Measurements from ENCODE around the gene TRAPPC3. TPM values are rescaled to one million over a fixed set of nuclear protein-coding genes. Genes with fewer than 3 reads are reported as not detected.

The TRAPPC3 gene
- total and polyA plus RNA-seq, 2 experiments from 2014 or later, result 45.6 to 55.9 TPM

- H3K4me1 Mint-ChIP-seq, result peaks cover 37% of the 10 kb centered on the region
- peaks cover 28% of the 10 kb centered on the region for H3K4me1 ChIP-seq (ENCODE audit: insufficient read depth)
- peaks cover 49% of the 10 kb centered on the region for H3K27me3 ChIP-seq (ENCODE audit: insufficient read depth)
- H3K27me3 Mint-ChIP-seq (ENCODE audit: insufficient read depth, low read depth, poor library complexity), result peaks cover 47% of the 10 kb centered on the region
- no peaks in the 10 kb centered on the region for H4K20me1 ChIP-seq (replicated peaks; ENCODE audit: insufficient read depth)
- peak overlapping the region; percentile 74 for H3K4me2 ChIP-seq
- peaks cover 9% of the 10 kb centered on the region; the same call in 2 of the 3 replicates for H3K36me3 Mint-ChIP-seq (ENCODE audit: low read depth)
- TF ChIP-seq ZNF114 (CRISPR knock-in tag; IDR thresholded peaks at IDR 0.05), result no peak
- no peak for TF ChIP-seq JUNB (IDR thresholded peaks at IDR 0.05; ENCODE audit: unreplicated experiment)
- no peak for TF ChIP-seq EZH2 (IDR thresholded peaks at IDR 0.05; ENCODE audit: low read depth, unreplicated experiment)
- no peak for TF ChIP-seq REST (IDR thresholded peaks at IDR 0.05; ENCODE audit: unreplicated experiment)
- TF ChIP-seq CTCF (conservative IDR thresholded peaks at IDR 0.05; ENCODE audit: low read depth in 2 of 2), result no peak
- no peak for TF ChIP-seq NANOG (IDR thresholded peaks at IDR 0.05; ENCODE audit: borderline replicate concordance)
- TF ChIP-seq STAT1 (IDR thresholded peaks at IDR 0.05; ENCODE audit: unreplicated experiment), result no peak
- no peak for TF ChIP-seq CREB1 (CRISPR knock-in tag; IDR thresholded peaks at IDR 0.05; ENCODE audit: low read depth)
- no peak for TF ChIP-seq ZNF331 (CRISPR knock-in tag; IDR thresholded peaks at IDR 0.05; ENCODE audit: low read depth)
- no peak for TF ChIP-seq EZH2phosphoT487 (IDR thresholded peaks at IDR 0.05; ENCODE audit: unreplicated experiment)
- TF ChIP-seq POLR2AphosphoS5 (IDR thresholded peaks at IDR 0.05; ENCODE audit: low read depth), result no peak
- TF ChIP-seq ETS1 (IDR thresholded peaks at IDR 0.05), result no peak
- no peak for TF ChIP-seq ZNF462 (CRISPR knock-in tag; IDR thresholded peaks at IDR 0.05)
- no peak for ATAC-seq
- peak overlapping the region; percentile 47 for H3K4me3 ChIP-seq
- H2AFZ ChIP-seq, result peak overlapping the region; percentile 80; the same call in 1 of the 2 replicates
- no peaks in the 10 kb centered on the region for H3K9me2 ChIP-seq (ENCODE audit: insufficient read depth)
- DNase-seq (ENCODE audit: low spot score), result no peak
- peaks cover 16% of the 10 kb centered on the region for H3K79me2 ChIP-seq (replicated peaks; ENCODE audit: insufficient read depth)
- no peaks in the 10 kb centered on the region for H3K36me3 ChIP-seq (ENCODE audit: insufficient read depth)
- H3K9me3 Mint-ChIP-seq, result no peaks in the 10 kb centered on the region; the same call in 1 of the 3 replicates
- peak overlapping the region; percentile 62 for H3K27ac Mint-ChIP-seq
- peak overlapping the region; percentile 91 for H3K4me3 Mint-ChIP-seq
- H3K27ac ChIP-seq (ENCODE audit: low read depth), result peak overlapping the region; percentile 79; the same call in 1 of the 2 replicates
- H3F3A ChIP-seq (replicated peaks; ENCODE audit: low read depth), result peaks cover 4% of the 10 kb centered on the region
These were observed 648 bp upstream of the TRAPPC3 start for GRCh38 chr1:36149973-36150295.
